8988T (cell line): Measurements from ENCODE around the gene ATP11A.
"Not testable (repeated sequence)": the region's sequence is repeated elsewhere in the genome, so short reads cannot be mapped to it uniquely, and the experiment has no call there.

Experiments used
- DNase-seq: peaks from one replicate; pipeline ENCODE4 v3.0.0; 2011

Gene ATP11A

GRCh38 chr13:112845511-112846144, 155.8 kb downstream of the ATP11A start:
- DNase-seq = no peak

GRCh38 chr13:112846411-112847115, 156.7 kb downstream of the ATP11A start:
- no peak for DNase-seq

- no peak for DNase-seq
Measured at GRCh38 chr13:112849500-112849899, 159.7 kb downstream of the ATP11A start.

- DNase-seq = no peak
Measured at GRCh38 chr13:112850273-112850672, 160.4 kb downstream of the ATP11A start.

GRCh38 chr13:112851107-112852038, 161.5 kb downstream of the ATP11A start:
- no peak for DNase-seq

- DNase-seq = no peak
Measured at GRCh38 chr13:112852392-112852791, 162.6 kb downstream of the ATP11A start.

- no peak for DNase-seq
Measured at GRCh38 chr13:112852808-112853207, 163.0 kb downstream of the ATP11A start.

GRCh38 chr13:112854321-112854720, 164.5 kb downstream of the ATP11A start:
- DNase-seq = no peak

GRCh38 chr13:112855859-112856258, 166.0 kb downstream of the ATP11A start:
- no peak for DNase-seq

GRCh38 chr13:112857914-112858490, 168.2 kb downstream of the ATP11A start:
- no peak for DNase-seq

- DNase-seq = no peak
Measured at GRCh38 chr13:112859128-112859816, 169.4 kb downstream of the ATP11A start.

GRCh38 chr13:112859817-112860190, 170.0 kb downstream of the ATP11A start:
- DNase-seq = no peak

GRCh38 chr13:112861876-112862615, 172.2 kb downstream of the ATP11A start:
- no peak for DNase-seq

- not testable (repeated sequence) for DNase-seq
Measured at GRCh38 chr13:112863356-112863755, 173.5 kb downstream of the ATP11A start.

- DNase-seq = not testable (repeated sequence)
Measured at GRCh38 chr13:112865478-112865877, 175.6 kb downstream of the ATP11A start.

GRCh38 chr13:112867301-112867711, 177.5 kb downstream of the ATP11A start:
- DNase-seq = no peak

GRCh38 chr13:112868308-112868707, 178.5 kb downstream of the ATP11A start:
- DNase-seq = no peak

GRCh38 chr13:112869202-112870050, 179.6 kb downstream of the ATP11A start:
- no peak for DNase-seq

- no peak for DNase-seq
Measured at GRCh38 chr13:112870051-112870331, 180.2 kb downstream of the ATP11A start.

- DNase-seq = no peak
Measured at GRCh38 chr13:112870737-112871287, 181.0 kb downstream of the ATP11A start.

- DNase-seq = no peak
Measured at GRCh38 chr13:112871742-112872141, 181.9 kb downstream of the ATP11A start.
